GM23338 (cell line): ENCODE results near the gene HNRNPA1. TPM values are rescaled to one million over a fixed set of nuclear protein-coding genes. Genes with fewer than 3 reads are reported as not detected.

Source experiments
- ATAC-seq: fragments of 200-7000 bp; cut with Tn5 transposase; 3 replicates; pipeline ENCODE4 v1.9.1; 2020
- DNase-seq: peaks from one replicate; pipeline ENCODE4 v3.0.0-alpha.2; 2015; ENCODE audit warnings: low spot score
- H2AFZ ChIP-seq: fragments of 200-600 bp; sonication (generic); 2 replicates; pipeline ENCODE4 v1.8.0; 2016; ENCODE audit warnings: antibody characterized with exemption, mild to moderate bottlenecking, moderate library complexity
- H3F3A ChIP-seq: fragments of 200-600 bp; sonication (generic); replicated peaks from 2 replicates; pipeline ENCODE4 v1.8.0; 2017; ENCODE audit warnings: antibody characterized with exemption, mixed run types, low read depth
- H3K27ac ChIP-seq: fragments of 200-600 bp; sonication (generic); 2 replicates; pipeline ENCODE4 v1.6.1; 2016; ENCODE audit warnings: low read depth
- H3K27me3 ChIP-seq: fragments of 200-600 bp; sonication (generic); 2 replicates; pipeline ENCODE4 v1.8.0; 2016; ENCODE audit warnings: mild to moderate bottlenecking, mixed run types, moderate library complexity; ENCODE audit not compliant: insufficient read depth
- H3K36me3 ChIP-seq: fragments of 200-600 bp; sonication (generic); 2 replicates; pipeline ENCODE4 v1.8.0; 2016; ENCODE audit warnings: mild to moderate bottlenecking; ENCODE audit not compliant: insufficient read depth
- H3K4me1 ChIP-seq: fragments of 200-600 bp; sonication (generic); 2 replicates; pipeline ENCODE4 v1.8.0; 2016; ENCODE audit warnings: mild to moderate bottlenecking, moderate library complexity; ENCODE audit not compliant: insufficient read depth
- H3K4me2 ChIP-seq: fragments of 200-600 bp; sonication (generic); 2 replicates; pipeline ENCODE4 v1.7.1; 2017; ENCODE audit warnings: mixed run types
- H3K4me3 ChIP-seq: fragments of 200-600 bp; sonication (generic); 2 replicates; pipeline ENCODE4 v1.6.1; 2016; ENCODE audit warnings: mixed run types
- H3K79me2 ChIP-seq: fragments of 200-600 bp; sonication (generic); replicated peaks from 2 replicates; pipeline ENCODE4 v1.8.0; 2017; ENCODE audit warnings: mild to moderate bottlenecking; ENCODE audit not compliant: insufficient read depth
- H3K9me2 ChIP-seq: fragments of 200-600 bp; sonication (generic); 2 replicates; pipeline ENCODE4 v1.8.0; 2017; ENCODE audit not compliant: insufficient read depth
- H4K20me1 ChIP-seq: fragments of 200-600 bp; sonication (generic); replicated peaks from 2 replicates; pipeline ENCODE4 v1.8.0; 2017; ENCODE audit warnings: mild to moderate bottlenecking; ENCODE audit not compliant: insufficient read depth
- H3K27ac Mint-ChIP-seq: 2 replicates; pipeline ENCODE4 v1.8.0; 2020; ENCODE audit warnings: inconsistent platforms, mild to moderate bottlenecking, moderate library complexity, mixed read lengths
- H3K27me3 Mint-ChIP-seq: 3 replicates; pipeline ENCODE4 v1.8.0; 2022; ENCODE audit warnings: low read depth, mild to moderate bottlenecking, moderate library complexity, mixed read lengths, inconsistent platforms; ENCODE audit not compliant: insufficient read depth, poor library complexity
- H3K36me3 Mint-ChIP-seq: 3 replicates; pipeline ENCODE4 v1.8.0; 2021; ENCODE audit warnings: low read depth, mild to moderate bottlenecking, inconsistent platforms, moderate library complexity, mixed read lengths
- H3K4me1 Mint-ChIP-seq: 3 replicates; pipeline ENCODE4 v1.8.0; 2020; ENCODE audit warnings: mild to moderate bottlenecking, inconsistent platforms, mixed read lengths
- H3K4me3 Mint-ChIP-seq: 3 replicates; pipeline ENCODE4 v1.8.0; 2021; ENCODE audit warnings: moderate library complexity, mild to moderate bottlenecking, inconsistent platforms, mixed read lengths
- H3K9me3 Mint-ChIP-seq: 3 replicates; pipeline ENCODE4 v1.8.0; 2020; ENCODE audit warnings: moderate library complexity, mild to moderate bottlenecking, inconsistent platforms, mixed read lengths
- CREB1 ChIP-seq: fragments of 250-450 bp; sonication (Bioruptor Pico); IDR thresholded peaks from 2 replicates; pipeline ENCODE4 v1.5.0; 2020; ENCODE audit warnings: low read depth, mild to moderate bottlenecking, moderate library complexity
- EZH2 ChIP-seq: fragments of 200-600 bp; sonication (generic); IDR thresholded peaks from one replicate; pipeline ENCODE4 v1.8.0; 2017; ENCODE audit warnings: antibody characterized with exemption, mild to moderate bottlenecking, low read depth; ENCODE audit not compliant: unreplicated experiment
- EZH2phosphoT487 ChIP-seq: fragments of 200-600 bp; sonication (generic); IDR thresholded peaks from one replicate; pipeline ENCODE4 v1.8.1; 2018; ENCODE audit warnings: antibody characterized with exemption; ENCODE audit not compliant: unreplicated experiment
- JUNB ChIP-seq: IDR thresholded peaks from one replicate; pipeline ENCODE4 v1.6.1; 2016; ENCODE audit warnings: antibody characterized with exemption; ENCODE audit not compliant: unreplicated experiment
- POLR2AphosphoS5 ChIP-seq: IDR thresholded peaks from 2 replicates; pipeline ENCODE4 v1.6.1; 2016; ENCODE audit warnings: antibody characterized with exemption, low read depth
- STAT1 ChIP-seq: IDR thresholded peaks from one replicate; pipeline ENCODE4 v1.6.1; 2016; ENCODE audit warnings: antibody characterized with exemption; ENCODE audit not compliant: unreplicated experiment
- ZNF114 ChIP-seq: fragments of 250-450 bp; sonication (Bioruptor Pico); IDR thresholded peaks from 2 replicates; pipeline ENCODE4 v1.5.0; 2020; ENCODE audit warnings: mild to moderate bottlenecking, moderate library complexity
- ZNF331 ChIP-seq: fragments of 250-450 bp; sonication (Bioruptor Pico); IDR thresholded peaks from 2 replicates; pipeline ENCODE4 v1.5.0; 2020; ENCODE audit warnings: low read depth, mild to moderate bottlenecking, moderate library complexity
- polyA plus RNA-seq: library from polyadenylated mRNA; unstranded; fragments of >200 nt; fragmentation: Nextera tagmentation; extraction: Ambion mirVana; gene quantifications from 2 replicates; pipeline ENCODE4 v1.2.1, GENCODE V29; 2016
- total RNA-seq: library from RNA; depleted of rRNA; stranded (reverse); fragments of >200 nt; shearing (Covaris generic); gene quantifications from 2 replicates; pipeline ENCODE4 v1.2.3, GENCODE V29; 2014
- TF ChIP-seq, protein P1 (sequence below), 2 experiments: fragments of 200-600 bp in 1 of 2; sonication (generic) in 1 of 2; conservative IDR thresholded peaks; 2 replicates each; pipeline versions ENCODE4 v1.5.1 to v1.6.1; 2016 to 2017; ENCODE audit warnings: antibody characterized with exemption in 2 of 2, low read depth in 2 of 2, mild to moderate bottlenecking in 2 of 2, moderate library complexity in 1 of 2
- TF ChIP-seq, protein P2 (sequence below): IDR thresholded peaks from one replicate; pipeline ENCODE4 v1.6.1; 2018; ENCODE audit warnings: antibody characterized with exemption; ENCODE audit not compliant: unreplicated experiment
- TF ChIP-seq, protein P3 (sequence below): IDR thresholded peaks from 2 replicates; pipeline ENCODE4 v1.6.1; 2016; ENCODE audit warnings: antibody characterized with exemption

The HNRNPA1 gene
- total and polyA plus RNA-seq, 2 experiments from 2014 or later, result 1,104 to 2,576 TPM

DNA sequence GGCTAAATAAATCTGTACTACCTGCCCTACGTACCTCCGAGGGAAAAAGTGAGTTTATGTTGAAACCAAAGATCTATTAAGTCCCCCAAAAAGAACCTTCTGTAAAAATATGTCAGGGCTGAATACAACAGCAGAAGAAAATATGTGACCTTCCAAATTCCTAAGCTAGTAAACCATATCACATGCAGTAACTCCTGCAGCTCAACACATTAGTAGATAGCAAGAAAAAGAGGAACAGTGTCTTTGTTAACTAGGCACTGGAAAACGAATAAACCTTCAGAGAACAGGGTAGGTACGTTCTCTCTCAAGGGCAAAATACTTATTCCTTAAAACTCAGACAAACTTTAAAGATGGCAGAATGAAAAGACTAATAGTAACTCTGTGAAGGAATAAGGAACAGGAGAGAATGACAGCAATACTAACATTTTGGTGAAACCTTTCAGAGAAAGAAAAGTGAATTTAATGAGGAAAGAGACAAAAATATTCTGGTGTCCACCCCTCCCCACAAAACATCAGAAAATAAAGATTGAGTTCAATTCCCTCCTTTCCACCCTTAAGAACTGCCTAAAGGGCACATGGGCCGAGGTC lies 18.6 kb upstream of the HNRNPA1 start:
- DNase-seq (no peak), ATAC-seq (no peak)
- Mint-ChIP-seq H3K27me3 (peaks cover 10% of the 10 kb centered on the region), H3K4me1 (peaks cover 56% of the 10 kb centered on the region), H3K36me3 (peaks cover 14% of the 10 kb centered on the region; the same call in 2 of the 3 replicates), H3K9me3 (no peaks in the 10 kb centered on the region), H3K4me3 (peak overlapping the region; percentile 2; the same call in 1 of the 3 replicates), H3K27ac (peak overlapping the region; percentile 84)
- H3K9me2 ChIP-seq, result no peaks in the 10 kb centered on the region
- H2AFZ ChIP-seq, result no peak overlapping the region
- H3K4me1 ChIP-seq, result peaks cover 57% of the 10 kb centered on the region
- H3K79me2 ChIP-seq, result peaks cover 67% of the 10 kb centered on the region
- H3K4me2 ChIP-seq, result peak overlapping the region; percentile 52
- H3K36me3 ChIP-seq, result peaks cover 6% of the 10 kb centered on the region; the same call in 1 of the 2 replicates
- H3K27ac ChIP-seq, result peak overlapping the region; percentile 96
- H3K4me3 ChIP-seq, result no peak overlapping the region
- TF ChIP-seq ZNF331 (CRISPR knock-in tag), result no peak
- no peak for TF ChIP-seq CREB1 (CRISPR knock-in tag)
- TF ChIP-seq, protein P1, sequence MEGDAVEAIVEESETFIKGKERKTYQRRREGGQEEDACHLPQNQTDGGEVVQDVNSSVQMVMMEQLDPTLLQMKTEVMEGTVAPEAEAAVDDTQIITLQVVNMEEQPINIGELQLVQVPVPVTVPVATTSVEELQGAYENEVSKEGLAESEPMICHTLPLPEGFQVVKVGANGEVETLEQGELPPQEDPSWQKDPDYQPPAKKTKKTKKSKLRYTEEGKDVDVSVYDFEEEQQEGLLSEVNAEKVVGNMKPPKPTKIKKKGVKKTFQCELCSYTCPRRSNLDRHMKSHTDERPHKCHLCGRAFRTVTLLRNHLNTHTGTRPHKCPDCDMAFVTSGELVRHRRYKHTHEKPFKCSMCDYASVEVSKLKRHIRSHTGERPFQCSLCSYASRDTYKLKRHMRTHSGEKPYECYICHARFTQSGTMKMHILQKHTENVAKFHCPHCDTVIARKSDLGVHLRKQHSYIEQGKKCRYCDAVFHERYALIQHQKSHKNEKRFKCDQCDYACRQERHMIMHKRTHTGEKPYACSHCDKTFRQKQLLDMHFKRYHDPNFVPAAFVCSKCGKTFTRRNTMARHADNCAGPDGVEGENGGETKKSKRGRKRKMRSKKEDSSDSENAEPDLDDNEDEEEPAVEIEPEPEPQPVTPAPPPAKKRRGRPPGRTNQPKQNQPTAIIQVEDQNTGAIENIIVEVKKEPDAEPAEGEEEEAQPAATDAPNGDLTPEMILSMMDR (conservative IDR thresholded peaks at IDR 0.05; ENCODE audit: low read depth in 2 of 2), result no peak
- TF ChIP-seq, protein P2, sequence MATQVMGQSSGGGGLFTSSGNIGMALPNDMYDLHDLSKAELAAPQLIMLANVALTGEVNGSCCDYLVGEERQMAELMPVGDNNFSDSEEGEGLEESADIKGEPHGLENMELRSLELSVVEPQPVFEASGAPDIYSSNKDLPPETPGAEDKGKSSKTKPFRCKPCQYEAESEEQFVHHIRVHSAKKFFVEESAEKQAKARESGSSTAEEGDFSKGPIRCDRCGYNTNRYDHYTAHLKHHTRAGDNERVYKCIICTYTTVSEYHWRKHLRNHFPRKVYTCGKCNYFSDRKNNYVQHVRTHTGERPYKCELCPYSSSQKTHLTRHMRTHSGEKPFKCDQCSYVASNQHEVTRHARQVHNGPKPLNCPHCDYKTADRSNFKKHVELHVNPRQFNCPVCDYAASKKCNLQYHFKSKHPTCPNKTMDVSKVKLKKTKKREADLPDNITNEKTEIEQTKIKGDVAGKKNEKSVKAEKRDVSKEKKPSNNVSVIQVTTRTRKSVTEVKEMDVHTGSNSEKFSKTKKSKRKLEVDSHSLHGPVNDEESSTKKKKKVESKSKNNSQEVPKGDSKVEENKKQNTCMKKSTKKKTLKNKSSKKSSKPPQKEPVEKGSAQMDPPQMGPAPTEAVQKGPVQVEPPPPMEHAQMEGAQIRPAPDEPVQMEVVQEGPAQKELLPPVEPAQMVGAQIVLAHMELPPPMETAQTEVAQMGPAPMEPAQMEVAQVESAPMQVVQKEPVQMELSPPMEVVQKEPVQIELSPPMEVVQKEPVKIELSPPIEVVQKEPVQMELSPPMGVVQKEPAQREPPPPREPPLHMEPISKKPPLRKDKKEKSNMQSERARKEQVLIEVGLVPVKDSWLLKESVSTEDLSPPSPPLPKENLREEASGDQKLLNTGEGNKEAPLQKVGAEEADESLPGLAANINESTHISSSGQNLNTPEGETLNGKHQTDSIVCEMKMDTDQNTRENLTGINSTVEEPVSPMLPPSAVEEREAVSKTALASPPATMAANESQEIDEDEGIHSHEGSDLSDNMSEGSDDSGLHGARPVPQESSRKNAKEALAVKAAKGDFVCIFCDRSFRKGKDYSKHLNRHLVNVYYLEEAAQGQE, result no peak
- no peak for TF ChIP-seq ZNF114
- TF ChIP-seq JUNB, result no peak
- H3F3A ChIP-seq, result peaks cover 10% of the 10 kb centered on the region
- H3K27me3 ChIP-seq, result no peaks in the 10 kb centered on the region
- H4K20me1 ChIP-seq, result no peaks in the 10 kb centered on the region

DNA sequence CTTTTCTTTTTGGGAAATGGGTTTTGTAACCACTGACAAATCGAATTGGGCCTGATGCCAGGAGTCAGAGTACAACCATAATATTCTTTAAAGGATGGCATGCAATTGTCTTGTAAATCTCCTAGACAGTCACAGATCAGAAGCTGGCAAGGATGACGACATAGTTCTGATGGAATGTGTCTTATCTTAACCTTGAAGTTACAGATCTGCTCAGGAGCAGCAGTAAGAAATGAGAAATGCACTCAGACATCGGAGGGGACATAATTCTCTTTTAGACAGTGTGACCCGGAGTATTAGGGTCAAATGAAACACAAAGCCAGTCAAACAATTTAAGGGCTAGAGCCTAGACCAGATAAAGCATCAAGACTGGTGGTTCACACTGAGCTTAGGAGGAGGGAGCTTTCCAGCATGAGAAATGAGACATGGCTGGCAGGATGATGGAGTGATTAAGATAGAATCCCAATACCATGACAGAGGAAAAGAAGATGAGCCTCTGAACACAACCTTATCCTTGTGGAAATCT lies 18.1 kb upstream of the HNRNPA1 start:
- Mint-ChIP-seq H3K27ac (peak overlapping the region; percentile 84), H3K36me3 (peaks cover 9% of the 10 kb centered on the region; the same call in 2 of the 3 replicates), H3K27me3 (peaks cover 10% of the 10 kb centered on the region), H3K4me1 (peaks cover 51% of the 10 kb centered on the region), H3K4me3 (peak overlapping the region; percentile 3; the same call in 1 of the 3 replicates), H3K9me3 (no peaks in the 10 kb centered on the region)
- Histone ChIP-seq H3K4me3 (no peak overlapping the region), H3K36me3 (peaks cover under 1% of the 10 kb centered on the region; the same call in 1 of the 2 replicates), H3K4me2 (peak overlapping the region; percentile 52), H2AFZ (no peak overlapping the region), H4K20me1 (no peaks in the 10 kb centered on the region), H3K27ac (peak overlapping the region; percentile 96), H3K79me2 (peaks cover 62% of the 10 kb centered on the region), H3K4me1 (peaks cover 56% of the 10 kb centered on the region), H3K9me2 (no peaks in the 10 kb centered on the region), H3F3A (peaks cover 10% of the 10 kb centered on the region), H3K27me3 (no peaks in the 10 kb centered on the region)
- DNase-seq (peak; percentile 26), ATAC-seq (no peak)
- TF ChIP-seq EZH2 (no peak), EZH2phosphoT487 (no peak), ZNF114 (no peak), ZNF331 (CRISPR knock-in tag) (no peak), STAT1 (no peak), POLR2AphosphoS5 (no peak), JUNB (no peak), CREB1 (CRISPR knock-in tag) (no peak)
- TF ChIP-seq, protein P3, sequence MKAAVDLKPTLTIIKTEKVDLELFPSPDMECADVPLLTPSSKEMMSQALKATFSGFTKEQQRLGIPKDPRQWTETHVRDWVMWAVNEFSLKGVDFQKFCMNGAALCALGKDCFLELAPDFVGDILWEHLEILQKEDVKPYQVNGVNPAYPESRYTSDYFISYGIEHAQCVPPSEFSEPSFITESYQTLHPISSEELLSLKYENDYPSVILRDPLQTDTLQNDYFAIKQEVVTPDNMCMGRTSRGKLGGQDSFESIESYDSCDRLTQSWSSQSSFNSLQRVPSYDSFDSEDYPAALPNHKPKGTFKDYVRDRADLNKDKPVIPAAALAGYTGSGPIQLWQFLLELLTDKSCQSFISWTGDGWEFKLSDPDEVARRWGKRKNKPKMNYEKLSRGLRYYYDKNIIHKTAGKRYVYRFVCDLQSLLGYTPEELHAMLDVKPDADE, result no peak
- TF ChIP-seq, protein P1 (conservative IDR thresholded peaks at IDR 0.05; ENCODE audit: low read depth in 2 of 2), result no peak
